Activated CD8-positive, alpha-beta T cell treated with anti-CD3 and anti-CD28 coated beads, Interleukin-2, amount 10 ng/mL, durations not matched to agents 7 days and 5 days (primary cell): ENCODE measurements around the gene LRPAP1. TPM values are rescaled to one million over a fixed set of nuclear protein-coding genes. Genes with fewer than 3 reads are reported as not detected.

Experiments used
- ATAC-seq: fragments of 150-1000 bp; cut with Tn5 transposase; one replicate; pipeline ENCODE4 v1.10.0; 2021; ENCODE audit warnings: moderate library complexity
- CTCF ChIA-PET: fragments of 350-600 bp; sonication (Branson Sonifier 250); formaldehyde crosslinking; loops from one replicate; lab custom pipeline; 2021; ENCODE audit warnings: antibody characterized with exemption; lab: Charles Lee
- POLR2A ChIA-PET: fragments of 350-600 bp; sonication (Branson Sonifier 250); formaldehyde crosslinking; loops from one replicate; lab custom pipeline; 2021; ENCODE audit warnings: antibody characterized with exemption; lab: Charles Lee
- DNase-seq: peaks from one replicate; pipeline ENCODE4 v3.0.0-alpha.2; 2020
- H3K27ac Mint-ChIP-seq: one replicate; pipeline ENCODE4 v1.8.0; 2021; ENCODE audit warnings: mild to moderate bottlenecking, mixed read lengths
- H3K27me3 Mint-ChIP-seq: one replicate; pipeline ENCODE4 v1.8.0; 2021; ENCODE audit warnings: low read depth, mixed read lengths
- H3K36me3 Mint-ChIP-seq: one replicate; pipeline ENCODE4 v1.8.0; 2021; ENCODE audit warnings: low read depth, mixed read lengths
- H3K4me1 Mint-ChIP-seq: one replicate; pipeline ENCODE4 v1.8.0; 2021; ENCODE audit warnings: low read depth, mixed read lengths
- H3K4me3 Mint-ChIP-seq: one replicate; pipeline ENCODE4 v1.8.0; 2021; ENCODE audit warnings: mild to moderate bottlenecking, mixed read lengths
- H3K9me3 Mint-ChIP-seq: one replicate; pipeline ENCODE4 v1.8.0; 2022; ENCODE audit warnings: mixed read lengths; ENCODE audit not compliant: insufficient read depth
- total RNA-seq, 2 experiments: library from RNA; stranded (reverse); gene quantifications; one replicate each; pipeline ENCODE4 v1.2.3, GENCODE V29; 2021

The LRPAP1 gene
- total RNA-seq, 2 experiments from 2014 or later: 66.4 to 72.5 TPM

- H3K4me3 Mint-ChIP-seq: no peak overlapping the region
- peaks cover 11% of the 10 kb centered on the region for H3K36me3 Mint-ChIP-seq
- ATAC-seq (no peak), DNase-seq (no peak)
- peak overlapping the region; percentile 43 for H3K27ac Mint-ChIP-seq
- no peaks in the 10 kb centered on the region for H3K27me3 Mint-ChIP-seq
- ChIA-PET CTCF (no interaction called here), POLR2A (no interaction called here)
- peaks cover 37% of the 10 kb centered on the region for H3K4me1 Mint-ChIP-seq
- no peaks in the 10 kb centered on the region for H3K9me3 Mint-ChIP-seq
These were observed 4.9 kb downstream of the LRPAP1 start for GRCh38 chr4:3527101-3527913.

GRCh38 chr4:3526456-3526855, 5.8 kb downstream of the LRPAP1 start:
- Mint-ChIP-seq H3K9me3 (no peaks in the 10 kb centered on the region), H3K4me3 (no peak overlapping the region), H3K27ac (no peak overlapping the region), H3K27me3 (no peaks in the 10 kb centered on the region), H3K4me1 (peaks cover 32% of the 10 kb centered on the region), H3K36me3 (peaks cover 11% of the 10 kb centered on the region)
- ATAC-seq: no peak
- POLR2A ChIA-PET: no interaction called here
- no peak for DNase-seq
- CTCF ChIA-PET: interaction anchor here (1.2 kb wide), 1 partner anchor 46 kb away, joined by 4 read pairs; no protein-coding TSS in a partner anchor

GRCh38 chr4:3525532-3526430, 6.4 kb downstream of the LRPAP1 start:
- Mint-ChIP-seq H3K27me3 (no peaks in the 10 kb centered on the region), H3K9me3 (no peaks in the 10 kb centered on the region), H3K4me1 (peaks cover 26% of the 10 kb centered on the region), H3K36me3 (peaks cover 14% of the 10 kb centered on the region), H3K4me3 (no peak overlapping the region), H3K27ac (no peak overlapping the region)
- ChIA-PET POLR2A (no interaction called here), CTCF (interaction anchor here (1.2 kb wide), 1 partner anchor 45 kb away, joined by 4 read pairs; no protein-coding TSS in a partner anchor)
- ATAC-seq (no peak), DNase-seq (no peak)

- H3K4me3 Mint-ChIP-seq: no peak overlapping the region
- H3K27me3 Mint-ChIP-seq: no peaks in the 10 kb centered on the region
- ChIA-PET CTCF (no interaction called here), POLR2A (no interaction called here)
- H3K36me3 Mint-ChIP-seq: peaks cover 13% of the 10 kb centered on the region
- peaks cover 19% of the 10 kb centered on the region for H3K4me1 Mint-ChIP-seq
- no peak for DNase-seq
- ATAC-seq: no peak
- H3K27ac Mint-ChIP-seq: no peak overlapping the region
- H3K9me3 Mint-ChIP-seq: no peaks in the 10 kb centered on the region
These were observed 7.3 kb downstream of the LRPAP1 start for GRCh38 chr4:3524920-3525319.

- peaks cover 13% of the 10 kb centered on the region for H3K36me3 Mint-ChIP-seq
- ATAC-seq (no peak), DNase-seq (no peak)
- ChIA-PET POLR2A (no interaction called here), CTCF (no interaction called here)
- no peaks in the 10 kb centered on the region for H3K9me3 Mint-ChIP-seq
- no peak overlapping the region for H3K27ac Mint-ChIP-seq
- peaks cover 15% of the 10 kb centered on the region for H3K4me1 Mint-ChIP-seq
- H3K27me3 Mint-ChIP-seq: no peaks in the 10 kb centered on the region
- H3K4me3 Mint-ChIP-seq: no peak overlapping the region
These were observed 7.9 kb downstream of the LRPAP1 start for GRCh38 chr4:3524349-3524748.

- CTCF ChIA-PET: no interaction called here
- DNase-seq: no peak
- POLR2A ChIA-PET: no interaction called here
- Mint-ChIP-seq H3K36me3 (peaks cover 15% of the 10 kb centered on the region), H3K9me3 (no peaks in the 10 kb centered on the region), H3K4me1 (peaks cover 15% of the 10 kb centered on the region), H3K27ac (no peak overlapping the region), H3K4me3 (no peak overlapping the region), H3K27me3 (no peaks in the 10 kb centered on the region)
- ATAC-seq: no peak
These were observed 8.5 kb downstream of the LRPAP1 start for GRCh38 chr4:3523628-3524221.

GRCh38 chr4:3523146-3523627, 9.0 kb downstream of the LRPAP1 start:
- CTCF ChIA-PET: no interaction called here
- peaks cover 14% of the 10 kb centered on the region for H3K36me3 Mint-ChIP-seq
- POLR2A ChIA-PET: no interaction called here
- ATAC-seq: no peak
- H3K27ac Mint-ChIP-seq: no peak overlapping the region
- no peaks in the 10 kb centered on the region for H3K27me3 Mint-ChIP-seq
- DNase-seq: no peak
- H3K4me1 Mint-ChIP-seq: peaks cover 13% of the 10 kb centered on the region
- no peak overlapping the region for H3K4me3 Mint-ChIP-seq
- no peaks in the 10 kb centered on the region for H3K9me3 Mint-ChIP-seq

- ATAC-seq (no peak), DNase-seq (no peak)
- Mint-ChIP-seq H3K9me3 (no peaks in the 10 kb centered on the region), H3K27me3 (no peaks in the 10 kb centered on the region), H3K4me1 (peaks cover 8% of the 10 kb centered on the region), H3K4me3 (no peak overlapping the region), H3K27ac (no peak overlapping the region), H3K36me3 (peaks cover 12% of the 10 kb centered on the region)
- CTCF ChIA-PET: no interaction called here
- POLR2A ChIA-PET: no interaction called here
These were observed 9.6 kb downstream of the LRPAP1 start for GRCh38 chr4:3522651-3523050.

- Mint-ChIP-seq H3K27me3 (no peaks in the 10 kb centered on the region), H3K27ac (no peak overlapping the region), H3K9me3 (no peaks in the 10 kb centered on the region), H3K4me1 (peaks cover 7% of the 10 kb centered on the region), H3K36me3 (peaks cover 14% of the 10 kb centered on the region), H3K4me3 (no peak overlapping the region)
- ChIA-PET CTCF (no interaction called here), POLR2A (no interaction called here)
- DNase-seq (no peak), ATAC-seq (no peak)
These were observed 9.9 kb downstream of the LRPAP1 start for GRCh38 chr4:3522326-3522640.

- Mint-ChIP-seq H3K27ac (no peak overlapping the region), H3K27me3 (no peaks in the 10 kb centered on the region), H3K9me3 (no peaks in the 10 kb centered on the region), H3K4me1 (peaks cover 4% of the 10 kb centered on the region), H3K36me3 (peaks cover 16% of the 10 kb centered on the region), H3K4me3 (no peak overlapping the region)
- no peak for DNase-seq
- CTCF ChIA-PET: no interaction called here
- ATAC-seq: no peak
- POLR2A ChIA-PET: no interaction called here
These were observed 10.4 kb downstream of the LRPAP1 start for GRCh38 chr4:3521621-3522325.

- CTCF ChIA-PET: no interaction called here
- DNase-seq: no peak
- no peak overlapping the region for H3K27ac Mint-ChIP-seq
These were observed 11.2 kb downstream of the LRPAP1 start for GRCh38 chr4:3520796-3521600.

More at GRCh38 chr4:3520796-3521600, 11.2 kb downstream of the LRPAP1 start:
- H3K4me1 Mint-ChIP-seq: no peaks in the 10 kb centered on the region
- no peaks in the 10 kb centered on the region for H3K9me3 Mint-ChIP-seq
- POLR2A ChIA-PET: no interaction called here
- no peak overlapping the region for H3K4me3 Mint-ChIP-seq
- H3K36me3 Mint-ChIP-seq: peaks cover 19% of the 10 kb centered on the region
- H3K27me3 Mint-ChIP-seq: no peaks in the 10 kb centered on the region
- no peak for ATAC-seq
